ENCODE measurements around the gene GALNT13.

Gene GALNT13

GRCh38 chr2:154229966-154230365, 358.2 kb downstream of the GALNT13 start:
- no peak for DNase-seq

- DNase-seq = no peak
Measured at GRCh38 chr2:154231021-154231420, 359.3 kb downstream of the GALNT13 start.

GRCh38 chr2:154233231-154233630, 361.5 kb downstream of the GALNT13 start:
- DNase-seq = no peak

GRCh38 chr2:154238252-154238651, 366.5 kb downstream of the GALNT13 start:
- DNase-seq = no peak

GRCh38 chr2:154240316-154240715, 368.6 kb downstream of the GALNT13 start:
- no peak for DNase-seq

- DNase-seq = no peak
Measured at GRCh38 chr2:154240921-154241379, 369.2 kb downstream of the GALNT13 start.

GRCh38 chr2:154242687-154243086, 371.0 kb downstream of the GALNT13 start:
- no peak for DNase-seq

GRCh38 chr2:154243685-154244084, 372.0 kb downstream of the GALNT13 start:
- no peak for DNase-seq

- no peak for DNase-seq
Measured at GRCh38 chr2:154244932-154245331, 373.2 kb downstream of the GALNT13 start.

GRCh38 chr2:154247503-154247902, 375.8 kb downstream of the GALNT13 start:
- DNase-seq = no peak

GRCh38 chr2:154256136-154256535, 384.4 kb downstream of the GALNT13 start:
- DNase-seq = no peak

- DNase-seq = no peak
Measured at GRCh38 chr2:154259030-154259429, 387.3 kb downstream of the GALNT13 start.

- no peak for DNase-seq
Measured at GRCh38 chr2:154261473-154262027, 389.8 kb downstream of the GALNT13 start.

- DNase-seq = no peak
Measured at GRCh38 chr2:154263206-154263605, 391.5 kb downstream of the GALNT13 start.

- no peak for DNase-seq
Measured at GRCh38 chr2:154264024-154264423, 392.3 kb downstream of the GALNT13 start.

- no peak for DNase-seq
Measured at GRCh38 chr2:154267983-154268382, 396.3 kb downstream of the GALNT13 start.

GRCh38 chr2:154280543-154280942, 408.8 kb downstream of the GALNT13 start:
- DNase-seq = peak; percentile 99

- DNase-seq = no peak
Measured at GRCh38 chr2:154289870-154290269, 418.1 kb downstream of the GALNT13 start.

GRCh38 chr2:154291511-154291910, 419.8 kb downstream of the GALNT13 start:
- DNase-seq = no peak

GRCh38 chr2:154291927-154292326, 420.2 kb downstream of the GALNT13 start:
- no peak for DNase-seq

GRCh38 chr2:154293864-154294263, 422.1 kb downstream of the GALNT13 start:
- DNase-seq = no peak

GRCh38 chr2:154306266-154306970, 434.7 kb downstream of the GALNT13 start:
- no peak for DNase-seq

GRCh38 chr2:154307007-154307406, 435.3 kb downstream of the GALNT13 start:
- no peak for DNase-seq

GRCh38 chr2:154324601-154325000, 452.9 kb downstream of the GALNT13 start:
- no peak for DNase-seq

- DNase-seq = no peak
Measured at GRCh38 chr2:154329510-154329909, 457.8 kb downstream of the GALNT13 start.
